ENCODE results near the gene HPS3.
"Not testable (repeated sequence)": the region's sequence is repeated elsewhere in the genome, so short reads cannot be mapped to it uniquely, and the experiment has no call there.

HPS3 gene

DNA sequence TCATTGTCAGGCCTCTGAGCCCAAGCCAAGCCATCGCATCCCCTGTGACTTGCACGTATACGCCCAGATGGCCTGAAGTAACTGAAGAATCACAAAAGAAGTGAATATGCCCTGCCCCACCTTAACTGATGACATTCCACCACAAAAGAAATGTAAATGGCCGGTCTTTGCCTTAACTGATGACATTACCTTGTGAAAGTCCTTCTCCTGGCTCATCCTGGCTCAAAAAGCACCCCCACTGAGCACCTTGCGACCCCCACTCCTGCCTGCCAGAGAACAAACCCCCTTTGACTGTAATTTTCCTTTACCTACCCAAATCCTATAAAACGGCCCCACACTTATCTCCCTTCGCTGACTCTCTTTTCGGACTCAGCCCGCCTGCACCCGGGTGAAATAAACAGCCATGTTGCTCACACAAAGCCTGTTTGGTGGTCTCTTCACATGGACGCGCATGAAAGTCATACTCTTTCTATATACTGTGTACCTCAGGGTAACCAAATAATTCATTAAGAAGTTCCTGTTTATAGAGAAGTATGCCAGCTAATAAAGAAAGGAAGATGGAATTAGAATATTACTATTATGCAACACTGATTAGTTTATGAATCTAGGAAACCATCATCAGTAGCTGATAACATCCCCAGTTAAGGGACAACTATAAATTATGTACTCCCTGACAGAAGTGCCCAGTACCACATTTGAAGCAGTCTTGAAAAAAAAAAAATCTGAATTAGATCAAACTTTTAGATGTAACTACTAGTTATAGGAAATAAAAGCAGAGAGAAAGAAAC lies 67.6 kb downstream of the HPS3 start:
- DNase-seq, result not testable (repeated sequence)

GRCh38 chr3:149197669-149198068 lies 68.2 kb downstream of the HPS3 start:
- DNase-seq, result no peak

DNA sequence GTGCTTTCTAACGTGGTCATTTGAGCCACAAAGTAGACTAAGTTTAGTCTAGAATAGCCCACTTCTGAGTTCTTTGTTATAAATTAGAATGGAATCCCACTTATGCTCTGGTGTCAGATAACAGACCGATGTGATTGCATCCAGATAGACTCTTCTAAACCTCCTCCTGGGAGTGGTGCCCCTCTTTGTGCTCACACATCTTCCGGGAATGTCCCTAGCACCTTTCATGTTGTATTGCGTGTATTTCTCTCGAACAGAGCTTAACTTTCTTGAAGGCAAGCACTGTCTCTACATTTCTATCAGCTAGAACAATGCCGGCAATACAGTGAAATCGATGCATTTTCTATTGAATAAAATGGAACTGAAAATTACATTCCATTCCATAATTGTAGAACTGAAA lies 69.2 kb downstream of the HPS3 start:
- DNase-seq, result no peak

- DNase-seq, result no peak
These were observed 70.0 kb downstream of the HPS3 start for GRCh38 chr3:149199474-149199873.

DNA sequence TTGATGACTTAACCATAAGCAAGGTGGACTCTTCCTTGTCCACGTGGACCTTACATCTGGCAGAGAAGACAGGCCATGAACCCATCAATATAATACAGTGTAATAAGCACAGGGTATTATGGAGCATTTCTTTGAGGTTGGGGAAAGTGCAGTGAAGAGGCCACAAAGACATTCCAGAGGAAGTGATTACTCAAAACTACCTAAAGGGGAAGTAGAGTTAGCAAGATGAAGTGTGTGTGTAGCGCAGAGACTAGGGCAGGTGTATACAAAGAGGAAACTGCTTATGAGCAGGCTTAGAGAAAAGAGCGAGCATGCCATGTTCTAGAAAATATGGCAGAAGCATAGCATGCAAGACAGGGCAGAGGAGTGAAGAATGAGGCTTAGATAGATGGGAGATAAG lies 74.3 kb downstream of the HPS3 start:
- no peak for DNase-seq

DNA sequence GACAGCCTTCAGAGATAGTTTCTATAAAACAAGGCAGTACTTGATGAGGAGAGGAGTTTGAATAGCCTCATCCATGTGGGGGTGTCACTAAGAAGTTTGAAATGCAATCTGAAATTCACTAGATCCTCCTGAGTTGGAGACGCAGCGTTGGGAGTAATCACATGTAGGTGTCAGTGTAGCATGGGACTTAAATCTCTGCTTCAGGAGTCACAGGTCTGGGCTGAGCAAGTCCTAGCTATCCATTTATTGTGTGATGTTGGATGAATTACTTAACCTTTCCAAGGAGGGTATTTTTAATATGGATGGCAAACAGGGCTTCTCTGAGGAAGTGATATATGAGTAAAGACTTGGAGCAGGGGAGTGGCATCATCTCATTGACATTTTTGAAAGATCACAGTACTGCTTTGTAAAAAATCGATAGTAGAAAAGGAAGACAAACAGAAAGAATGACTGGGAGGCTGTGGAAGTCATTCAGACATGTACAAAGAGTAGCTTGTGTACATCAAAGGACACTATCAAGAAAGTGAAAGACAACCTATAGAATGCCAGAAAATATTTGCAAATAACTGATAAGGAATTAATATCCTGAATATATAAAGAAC lies 75.1 kb downstream of the HPS3 start:
- DNase-seq, result no peak

DNA sequence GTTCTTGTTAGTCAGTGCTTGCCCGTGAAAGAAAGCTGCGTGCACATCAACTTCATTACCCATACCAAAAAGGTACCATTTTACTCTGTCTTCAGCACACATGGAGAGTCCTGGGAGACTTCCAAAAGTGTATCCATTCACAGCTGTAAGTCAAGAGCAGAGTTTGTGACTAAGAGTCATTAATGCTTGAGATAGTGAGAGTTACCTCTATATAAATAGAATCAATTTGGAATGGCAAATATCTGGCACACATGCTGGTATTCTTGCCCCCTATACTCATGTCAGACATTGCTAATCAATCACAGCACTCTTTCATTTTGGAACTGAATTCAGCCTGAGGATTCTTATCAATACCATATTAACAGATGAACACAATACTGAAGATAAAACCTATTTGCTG lies 78.0 kb downstream of the HPS3 start:
- no peak for DNase-seq

- no peak for DNase-seq
These were observed 80.0 kb downstream of the HPS3 start for GRCh38 chr3:149209431-149209830.

- DNase-seq, result no peak
These were observed 82.9 kb downstream of the HPS3 start for GRCh38 chr3:149212386-149212785.

GRCh38 chr3:149214702-149215101 lies 85.3 kb downstream of the HPS3 start:
- no peak for DNase-seq

DNA sequence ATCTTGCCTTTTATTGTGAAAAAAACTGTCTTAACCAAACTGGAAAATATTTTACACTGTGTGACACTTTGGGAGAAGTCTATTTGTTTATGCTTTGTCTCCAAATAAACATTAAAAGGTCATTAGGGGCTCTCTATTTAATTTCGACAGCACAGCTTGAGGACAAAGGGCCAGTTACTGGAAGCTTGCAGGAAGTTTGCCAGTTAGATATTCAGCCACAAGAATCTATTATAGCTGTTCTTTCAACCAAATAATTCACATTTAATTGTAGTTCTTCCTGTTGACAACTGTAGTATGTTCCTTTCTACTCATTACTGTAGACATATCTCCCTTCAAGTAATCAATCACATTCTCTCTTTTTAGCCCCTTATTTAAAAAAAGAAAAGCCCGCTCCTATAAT lies 86.1 kb downstream of the HPS3 start:
- DNase-seq, result no peak

DNA sequence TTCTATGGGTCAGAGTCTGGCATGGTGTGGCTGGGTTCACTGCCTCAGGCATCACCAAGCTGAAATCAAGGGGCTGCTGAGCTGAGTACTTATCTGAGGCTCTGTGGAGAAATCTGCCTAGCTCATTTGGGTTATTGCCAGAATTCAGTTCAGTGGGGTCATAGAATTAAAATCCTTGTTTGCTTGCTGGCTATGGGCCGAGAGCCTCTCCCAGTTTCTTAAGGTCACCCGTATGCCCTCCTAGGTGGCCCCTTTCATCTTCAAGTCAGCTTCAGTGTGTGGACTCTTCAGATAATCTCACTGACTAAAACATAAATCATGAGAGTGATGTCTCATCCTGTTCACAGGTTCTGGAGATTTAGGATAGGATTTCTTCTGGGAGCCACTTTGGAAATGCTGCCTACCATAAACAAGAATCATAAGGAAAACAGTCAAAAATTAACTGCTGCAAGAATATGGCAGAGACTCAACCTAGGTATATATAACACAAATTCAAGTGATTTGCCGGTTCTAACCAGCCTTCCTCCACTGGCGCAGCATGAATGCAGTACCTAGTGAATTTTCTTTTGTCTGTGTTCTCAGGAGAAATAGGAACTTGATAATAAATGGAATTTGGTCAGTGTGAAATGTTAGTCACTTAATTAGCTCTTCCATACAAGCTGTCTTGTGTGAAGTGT lies 86.9 kb downstream of the HPS3 start:
- no peak for DNase-seq

- no peak for DNase-seq
These were observed 87.9 kb downstream of the HPS3 start for GRCh38 chr3:149217347-149217746.

GRCh38 chr3:149219380-149220121 lies 90.1 kb downstream of the HPS3 start:
- not testable (repeated sequence) for DNase-seq

- DNase-seq, result no peak
These were observed 92.5 kb downstream of the HPS3 start, which contains the start of gene CP for GRCh38 chr3:149221783-149222517. CP (minus strand) TSS chr3:149221829; CDS start chr3:149221792, 37 bp downstream.

All from activated T-cell treated with anti-CD3 and anti-CD28 coated beads for 4 hours (primary cell).